SK-N-SH (cell line): ENCODE data around the gene CAMK2D. TPM values are rescaled to one million over a fixed set of nuclear protein-coding genes. Genes with fewer than 3 reads are reported as not detected.

ENCODE experiments used
- CTCF ChIA-PET: fragments of 300-600, 350-600 bp; formaldehyde crosslinking; extraction: SDS; loops from one replicate; lab custom pipeline; 2021; lab: Yijun Ruan, JAX
- POLR2A ChIA-PET: fragments of 350-600 bp; sonication (Branson Sonifier 250); formaldehyde crosslinking; extraction: SDS; loops from one replicate; lab custom pipeline; 2020; ENCODE audit warnings: antibody characterized with exemption, inconsistent platforms; lab: Yijun Ruan, JAX
- DNase-seq: peaks from one replicate; pipeline ENCODE4 v3.0.0; 2012
- H2AFZ ChIP-seq: fragments of 200-600 bp; sonication (generic); 2 replicates; pipeline ENCODE4 v1.8.1; 2016; ENCODE audit warnings: antibody characterized with exemption, mild to moderate bottlenecking, low read depth
- H3F3A ChIP-seq: fragments of 200-600 bp; sonication (generic); replicated peaks from 2 replicates; pipeline ENCODE3; 2016; ENCODE audit warnings: antibody characterized with exemption, mild to moderate bottlenecking; ENCODE audit not compliant: insufficient read depth
- H3K27ac ChIP-seq, 2 experiments: fragments of 200-500 bp in 1 of 2; fragments of 200-600 bp in 1 of 2; sonication (Bioruptor generic) in 1 of 2; sonication (generic), shearing (Covaris generic) in 1 of 2; 2 replicates each; pipeline versions ENCODE4 v1.5.1 to v1.6.1; 2014 to 2016; ENCODE audit warnings: low read depth in 2 of 2, inconsistent platforms in 1 of 2, low read length in 1 of 2, mild to moderate bottlenecking in 1 of 2, mixed read lengths in 1 of 2
- H3K27me3 ChIP-seq: fragments of 200-600 bp; sonication (generic), shearing (Covaris generic); 2 replicates; pipeline ENCODE4 v1.6.1; 2016; ENCODE audit warnings: mixed run types; ENCODE audit not compliant: insufficient read depth
- H3K36me3 ChIP-seq, 2 experiments: fragments of 200-500 bp in 1 of 2; fragments of 200-600 bp in 1 of 2; sonication (Bioruptor generic) in 1 of 2; sonication (generic) in 1 of 2; replicated peaks in 1 of 2; 2 replicates each; pipeline versions ENCODE3 to v1.5.1; 2014 to 2016; ENCODE audit warnings: low read length in 1 of 2, mild to moderate bottlenecking in 1 of 2; ENCODE audit not compliant: insufficient read depth in 2 of 2, control insufficient read depth in 1 of 2
- H3K4me1 ChIP-seq, 2 experiments: fragments of 200-500 bp in 1 of 2; fragments of 200-600 bp in 1 of 2; sonication (Bioruptor generic) in 1 of 2; sonication (generic), shearing (Covaris generic) in 1 of 2; 2 replicates each; pipeline versions ENCODE4 v1.5.1 to v1.6.1; 2014 to 2016; ENCODE audit warnings: low read depth in 1 of 2, low read length in 1 of 2, mixed run types in 1 of 2; ENCODE audit not compliant: insufficient read depth in 2 of 2, control insufficient read depth in 1 of 2
- H3K4me2 ChIP-seq: fragments of 200-600 bp; sonication (generic), shearing (Covaris generic); 2 replicates; pipeline ENCODE4 v1.6.1; 2017; ENCODE audit warnings: mixed run types
- H3K4me3 ChIP-seq, 2 experiments: fragments of 200-500 bp in 1 of 2; fragments of 200-600 bp in 1 of 2; sonication (Bioruptor generic) in 1 of 2; sonication (generic), shearing (Covaris generic) in 1 of 2; 2 replicates each; pipeline versions ENCODE4 v1.5.1 to v1.8.1; 2014 to 2016; ENCODE audit warnings: low read depth in 2 of 2, inconsistent platforms in 1 of 2, low read length in 1 of 2, mild to moderate bottlenecking in 1 of 2, mixed read lengths in 1 of 2, moderate library complexity in 1 of 2
- H3K79me2 ChIP-seq: fragments of 200-600 bp; sonication (generic); 2 replicates; pipeline ENCODE4 v1.8.1; 2017; ENCODE audit warnings: mild to moderate bottlenecking; ENCODE audit not compliant: insufficient read depth
- H3K9ac ChIP-seq: fragments of 200-600 bp; sonication (generic); 2 replicates; pipeline ENCODE4 v1.6.1; 2017; ENCODE audit warnings: mixed run types
- H3K9me2 ChIP-seq: fragments of 200-600 bp; sonication (generic); 2 replicates; pipeline ENCODE4 v1.6.1; 2017; ENCODE audit warnings: mixed run types
- H3K9me3 ChIP-seq: fragments of 200-600 bp; sonication (generic); 2 replicates; pipeline ENCODE4 v1.6.1; 2017; ENCODE audit warnings: mixed run types, mild to moderate bottlenecking, moderate library complexity
- H4K20me1 ChIP-seq: fragments of 200-600 bp; sonication (generic); 2 replicates; pipeline ENCODE4 v1.6.1; 2017; ENCODE audit warnings: mild to moderate bottlenecking, mixed run types; ENCODE audit not compliant: insufficient read depth
- CHD2 ChIP-seq: fragments of 150-350 bp; IDR thresholded peaks from 2 replicates; pipeline ENCODE4 v1.6.1; 2018; ENCODE audit warnings: low read length; ENCODE audit not compliant: partially characterized antibody
- CTCF ChIP-seq: fragments of 200-600 bp; sonication (generic); IDR thresholded peaks from 2 replicates; pipeline ENCODE4 v1.6.1; 2017; ENCODE audit warnings: antibody characterized with exemption, mild to moderate bottlenecking, moderate library complexity
- ELF1 ChIP-seq: IDR thresholded peaks from 2 replicates; pipeline ENCODE4 v1.4.0; 2012
- EP300 ChIP-seq, 2 experiments: IDR thresholded peaks; 2 replicates each; pipeline versions ENCODE4 v1.4.0 to v1.6.1; 2012; ENCODE audit warnings: borderline replicate concordance in 1 of 2, low read depth in 1 of 2, low read length in 1 of 2
- EZH2phosphoT487 ChIP-seq: fragments of 200-600 bp; sonication (generic); IDR thresholded peaks from 2 replicates; pipeline ENCODE4 v1.6.1; 2017; ENCODE audit warnings: low read depth, mixed run types, mild to moderate bottlenecking, antibody characterized with exemption, moderate library complexity, borderline replicate concordance
- FOXJ3 ChIP-seq: sonication (generic); formaldehyde crosslinking; IDR thresholded peaks from 2 replicates; pipeline ENCODE4 v1.5.1; 2020; ENCODE audit warnings: mild to moderate bottlenecking, missing genetic modification reagents
- GATA2 ChIP-seq: sonication (generic); formaldehyde crosslinking; IDR thresholded peaks from 2 replicates; pipeline ENCODE4 v1.5.0; 2020; ENCODE audit warnings: mild to moderate bottlenecking, missing genetic modification reagents
- IRF3 ChIP-seq: fragments of 150-350 bp; IDR thresholded peaks from 2 replicates; pipeline ENCODE4 v1.6.1; 2016; ENCODE audit warnings: mild to moderate bottlenecking, low read depth, low read length
- JUND ChIP-seq: IDR thresholded peaks from 2 replicates; pipeline ENCODE4 v1.4.0; 2012
- MAX ChIP-seq: IDR thresholded peaks from 2 replicates; pipeline ENCODE4 v1.4.0; 2012; ENCODE audit warnings: low read depth
- MXI1 ChIP-seq: IDR thresholded peaks from 2 replicates; pipeline ENCODE4 v1.6.1; 2012; ENCODE audit warnings: mild to moderate bottlenecking, low read depth, low read length, improper control_type of control experiment
- NFIC ChIP-seq: IDR thresholded peaks from 2 replicates; pipeline ENCODE4 v1.4.0; 2012; ENCODE audit warnings: borderline replicate concordance
- NRF1 ChIP-seq: IDR thresholded peaks from 2 replicates; pipeline ENCODE4 v1.6.1; 2012; ENCODE audit warnings: low read depth, mild to moderate bottlenecking, low read length
- RCOR1 ChIP-seq: fragments of 150-350 bp; IDR thresholded peaks from 2 replicates; pipeline ENCODE4 v1.6.1; 2017; ENCODE audit warnings: antibody characterized with exemption, low read length
- RXRA ChIP-seq: IDR thresholded peaks from 2 replicates; pipeline ENCODE4 v1.4.0; 2012; ENCODE audit warnings: low read depth, mild to moderate bottlenecking, borderline replicate concordance
- SIN3A ChIP-seq: IDR thresholded peaks from 2 replicates; pipeline ENCODE4 v1.6.1; 2012; ENCODE audit warnings: low read depth, mild to moderate bottlenecking, low read length, moderate library complexity, borderline replicate concordance
- TEAD4 ChIP-seq: IDR thresholded peaks from 2 replicates; pipeline ENCODE4 v1.4.0; 2012; ENCODE audit warnings: mild to moderate bottlenecking, borderline replicate concordance; ENCODE audit not compliant: insufficient read depth
- USF1 ChIP-seq: IDR thresholded peaks from 2 replicates; pipeline ENCODE4 v1.4.0; 2012; ENCODE audit warnings: low read depth, borderline replicate concordance
- USF2 ChIP-seq: fragments of 150-350 bp; IDR thresholded peaks from 2 replicates; pipeline ENCODE4 v1.6.1; 2017; ENCODE audit warnings: antibody characterized with exemption, low read length, low read depth, borderline replicate concordance
- YY1 ChIP-seq: IDR thresholded peaks from 2 replicates; pipeline ENCODE4 v1.4.0; 2012; ENCODE audit warnings: low read depth, mild to moderate bottlenecking
- WGBS: methylation state at CpG from one replicate; pipeline ENCODE4 v1.1.6; 2017; ENCODE audit warnings: low lambda C conversion rate; 5-methylcytosine and 5-hydroxymethylcytosine counted together
- polyA plus RNA-seq, 3 experiments: library from polyadenylated mRNA; depleted of rRNA; stranded (reverse); fragments of >200 nt; gene quantifications; 2 replicates each; pipeline ENCODE4 v1.2.3, GENCODE V29; 2012

CAMK2D gene
- polyA plus RNA-seq, 1 of the 3 experiments (the other 2 are of a cell fraction): 17.0 TPM

- H3K9ac ChIP-seq: no peak overlapping the region
- no peaks in the 10 kb centered on the region for H4K20me1 ChIP-seq
- H3K27me3 ChIP-seq: no peaks in the 10 kb centered on the region
- H3K36me3 ChIP-seq: peaks cover 32 to 84% of the 10 kb centered on the region in 2 experiments
- H3F3A ChIP-seq: peaks cover 5% of the 10 kb centered on the region
- ChIA-PET POLR2A (no interaction called here), CTCF (no interaction called here)
- no peak overlapping the region for H2AFZ ChIP-seq
- H3K4me3 ChIP-seq: no peak overlapping the region
- no peak for DNase-seq
- no peaks in the 10 kb centered on the region for H3K79me2 ChIP-seq
- no peak overlapping the region for H3K4me2 ChIP-seq
- no peaks in the 10 kb centered on the region for H3K9me3 ChIP-seq
- TF ChIP-seq CHD2 (no peak), EZH2phosphoT487 (no peak), RXRA (no peak), ELF1 (no peak), USF2 (no peak), NRF1 (no peak), MAX (no peak), IRF3 (no peak), GATA2 (CRISPR knock-in tag) (no peak), EP300 (IDR thresholded peaks at IDR 0.05; ENCODE audit: borderline replicate concordance in 1 of 2, low read depth in 1 of 2, low read length in 1 of 2) (no peak), SIN3A (no peak), USF1 (no peak), YY1 (no peak), CTCF (no peak), FOXJ3 (CRISPR knock-in tag) (no peak), RCOR1 (no peak), JUND (no peak), TEAD4 (no peak), NFIC (no peak), MXI1 (no peak)
- H3K9me2 ChIP-seq: no peaks in the 10 kb centered on the region
- no peak overlapping the region for H3K27ac ChIP-seq
- WGBS: 98% methylated on average over 1 of the region's 1 CpG
- no peaks in the 10 kb centered on the region; a peak in 2 of 4 replicates for H3K4me1 ChIP-seq
Observed at GRCh38 chr4:113502476-113502875, 259.1 kb downstream of the CAMK2D start.
